OCI-LY7 (cell line): ENCODE results near the gene MYRIP. TPM values are rescaled to one million over a fixed set of nuclear protein-coding genes. Genes with fewer than 3 reads are reported as not detected.

Source experiments
- BruUV-seq: library from RNA; stranded (reverse); fragments of 400-500 nt; replicated peaks from 2 replicates; lab custom pipeline; 2021; lab: Mats Ljungman, UMichigan
- CTCF ChIA-PET: fragments of 300-600 bp; sonication (Branson Sonifier 250); formaldehyde crosslinking; loops from one replicate; lab custom pipeline; 2022; ENCODE audit warnings: antibody characterized with exemption; ENCODE audit not compliant: unreplicated experiment; lab: Charles Lee
- POLR2A ChIA-PET: fragments of 300-600 bp; sonication (Branson Sonifier 250); formaldehyde crosslinking; loops from one replicate; lab custom pipeline; 2022; ENCODE audit warnings: antibody characterized with exemption; lab: Charles Lee
- DNase-seq: peaks from one replicate; pipeline ENCODE4 v3.0.0-alpha.2; 2015; ENCODE audit warnings: low spot score
- H2AFZ ChIP-seq: fragments of 200-600 bp; sonication (generic), shearing (Covaris generic); 2 replicates; pipeline ENCODE4 v1.6.1; 2014; ENCODE audit warnings: mild to moderate bottlenecking, antibody characterized with exemption, low read length, moderate library complexity
- H3K27ac ChIP-seq: fragments of 200-600 bp; sonication (generic); 2 replicates; pipeline ENCODE4 v1.5.1; 2014; ENCODE audit warnings: mixed run types, low read depth, mild to moderate bottlenecking, moderate library complexity, low read length, inconsistent platforms; ENCODE audit not compliant: poor library complexity, severe bottlenecking
- H3K36me3 ChIP-seq: fragments of 200-600 bp; sonication (generic); 2 replicates; pipeline ENCODE4 v1.6.1; 2014; ENCODE audit warnings: mild to moderate bottlenecking, antibody characterized with exemption, low read length, moderate library complexity, mixed read lengths; ENCODE audit not compliant: insufficient read depth
- H3K4me1 ChIP-seq: fragments of 200-600 bp; sonication (generic); 2 replicates; pipeline ENCODE4 v1.5.1; 2014; ENCODE audit warnings: mild to moderate bottlenecking, low read length; ENCODE audit not compliant: insufficient read depth, poor library complexity, severe bottlenecking
- H3K4me2 ChIP-seq: fragments of 200-600 bp; sonication (generic); 2 replicates; pipeline ENCODE4 v1.6.1; 2014; ENCODE audit warnings: mild to moderate bottlenecking, low read length
- H3K4me3 ChIP-seq: fragments of 200-600 bp; sonication (generic); 2 replicates; pipeline ENCODE4 v1.5.1; 2014; ENCODE audit warnings: mild to moderate bottlenecking, low read depth, low read length; ENCODE audit not compliant: poor library complexity, severe bottlenecking
- H3K79me2 ChIP-seq: fragments of 200-600 bp; sonication (generic); 2 replicates; pipeline ENCODE4 v1.6.1; 2016; ENCODE audit warnings: low read depth, mild to moderate bottlenecking, low read length, moderate library complexity, mixed read lengths; ENCODE audit not compliant: insufficient read depth
- H3K9me2 ChIP-seq: fragments of 200-600 bp; sonication (generic); 2 replicates; pipeline ENCODE4 v1.6.1; 2016; ENCODE audit warnings: mild to moderate bottlenecking, low read length, mixed read lengths; ENCODE audit not compliant: insufficient read depth
- H3K9me3 ChIP-seq: fragments of 200-600 bp; sonication (generic); 2 replicates; pipeline ENCODE4 v1.6.1; 2014; ENCODE audit warnings: mild to moderate bottlenecking, mixed run types, low read length, mixed read lengths
- H4K20me1 ChIP-seq: fragments of 200-600 bp; sonication (generic); 2 replicates; pipeline ENCODE4 v1.6.1; 2014; ENCODE audit warnings: mild to moderate bottlenecking, antibody characterized with exemption, low read length, moderate library complexity, mixed read lengths; ENCODE audit not compliant: insufficient read depth
- EZH2phosphoT487 ChIP-seq: fragments of 200-600 bp; sonication (generic); IDR thresholded peaks from 2 replicates; pipeline ENCODE4 v1.6.1; 2018; ENCODE audit warnings: low read depth, borderline replicate concordance, mild to moderate bottlenecking, mixed run types, antibody characterized with exemption, low read length, moderate library complexity, mixed read lengths
- intact Hi-C: fragments of 100-400 bp; cut with micrococcal nuclease; formaldehyde crosslinking; loops from one replicate; pipeline ENCODE4 v1.10.0; 2022; ENCODE audit not compliant: unreplicated experiment
- total RNA-seq, 2 experiments: library from RNA; depleted of rRNA in 1 of 2; stranded (reverse); fragments of >200 nt in 1 of 2; shearing (Covaris generic) in 1 of 2; gene quantifications; 2 replicates each; pipeline ENCODE4 v1.2.3, GENCODE V29; 2014 to 2022
- TF ChIP-seq, protein P1 (sequence below): fragments of 200-600 bp; sonication (generic); conservative IDR thresholded peaks from 2 replicates; pipeline ENCODE4 v1.5.1; 2014; ENCODE audit warnings: mild to moderate bottlenecking, antibody characterized with exemption, low read length, moderate library complexity, mixed read lengths

Gene MYRIP
- total RNA-seq, 2 experiments from 2014 or later, result not detected

DNA sequence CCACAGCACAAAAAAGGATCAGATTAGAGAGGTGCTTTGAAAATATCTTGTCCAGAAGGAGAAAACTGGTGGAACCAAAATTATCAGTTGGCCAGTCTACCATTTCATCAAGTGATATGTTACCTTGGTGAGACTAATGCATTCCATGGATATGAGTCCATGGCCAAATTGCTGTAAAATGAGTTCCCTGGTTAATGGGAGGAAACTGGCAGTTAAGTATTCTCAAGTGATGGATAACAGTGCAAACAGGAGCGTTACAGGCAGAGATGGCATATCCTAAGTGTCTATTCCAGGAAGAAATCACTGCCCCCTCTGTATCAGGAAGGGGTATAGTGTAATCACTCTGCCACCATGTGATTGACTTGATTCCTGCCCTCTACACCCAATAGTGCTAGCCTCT, 34.0 kb downstream of the MYRIP start:
- intact Hi-C loops, result no loop called here
- H3K27ac ChIP-seq, result no peak overlapping the region
- H3K9me2 ChIP-seq, result no peaks in the 10 kb centered on the region
- no peak for DNase-seq
- BruUV-seq, result no TSS peak
- ChIA-PET POLR2A (interaction anchor here (0.6 to 0.7 kb wide), 2 partner anchors 9 to 249 kb away, joined by 3 read pairs; no protein-coding TSS in a partner anchor), CTCF (no interaction called here)
- H3K4me1 ChIP-seq, result no peaks in the 10 kb centered on the region
- TF ChIP-seq EZH2phosphoT487, result no peak
- TF ChIP-seq, protein P1, sequence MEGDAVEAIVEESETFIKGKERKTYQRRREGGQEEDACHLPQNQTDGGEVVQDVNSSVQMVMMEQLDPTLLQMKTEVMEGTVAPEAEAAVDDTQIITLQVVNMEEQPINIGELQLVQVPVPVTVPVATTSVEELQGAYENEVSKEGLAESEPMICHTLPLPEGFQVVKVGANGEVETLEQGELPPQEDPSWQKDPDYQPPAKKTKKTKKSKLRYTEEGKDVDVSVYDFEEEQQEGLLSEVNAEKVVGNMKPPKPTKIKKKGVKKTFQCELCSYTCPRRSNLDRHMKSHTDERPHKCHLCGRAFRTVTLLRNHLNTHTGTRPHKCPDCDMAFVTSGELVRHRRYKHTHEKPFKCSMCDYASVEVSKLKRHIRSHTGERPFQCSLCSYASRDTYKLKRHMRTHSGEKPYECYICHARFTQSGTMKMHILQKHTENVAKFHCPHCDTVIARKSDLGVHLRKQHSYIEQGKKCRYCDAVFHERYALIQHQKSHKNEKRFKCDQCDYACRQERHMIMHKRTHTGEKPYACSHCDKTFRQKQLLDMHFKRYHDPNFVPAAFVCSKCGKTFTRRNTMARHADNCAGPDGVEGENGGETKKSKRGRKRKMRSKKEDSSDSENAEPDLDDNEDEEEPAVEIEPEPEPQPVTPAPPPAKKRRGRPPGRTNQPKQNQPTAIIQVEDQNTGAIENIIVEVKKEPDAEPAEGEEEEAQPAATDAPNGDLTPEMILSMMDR, result no peak
- H3K9me3 ChIP-seq, result no peaks in the 10 kb centered on the region
- H3K4me3 ChIP-seq, result no peak overlapping the region
- H2AFZ ChIP-seq, result no peak overlapping the region
- H3K4me2 ChIP-seq, result no peak overlapping the region
- no peaks in the 10 kb centered on the region for H3K36me3 ChIP-seq
- H4K20me1 ChIP-seq, result no peaks in the 10 kb centered on the region
- no peaks in the 10 kb centered on the region for H3K79me2 ChIP-seq

DNA sequence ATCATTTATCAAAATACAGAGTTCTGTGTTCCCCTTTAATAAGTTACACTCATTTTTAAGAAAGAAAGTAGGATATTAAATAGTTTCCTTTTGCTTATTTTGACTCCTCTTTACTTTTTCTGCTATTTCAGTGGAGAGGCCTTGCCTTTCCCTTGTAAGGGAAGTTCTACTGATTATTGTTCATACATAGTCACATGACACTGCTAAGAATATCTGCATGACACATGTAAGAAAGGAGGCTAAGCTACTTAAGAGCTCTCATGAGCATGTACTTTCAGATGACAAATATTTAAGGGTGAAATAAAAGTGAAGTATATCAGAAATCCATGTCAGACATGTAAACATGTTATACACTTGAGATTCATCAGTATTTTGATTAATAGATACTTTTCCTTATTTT, 39.0 kb downstream of the MYRIP start:
- no peak overlapping the region for H3K4me2 ChIP-seq
- H3K4me3 ChIP-seq, result no peak overlapping the region
- BruUV-seq, result no TSS peak
- no peak for DNase-seq
- no peaks in the 10 kb centered on the region for H3K9me3 ChIP-seq
- no peaks in the 10 kb centered on the region for H3K9me2 ChIP-seq
- no peaks in the 10 kb centered on the region for H3K79me2 ChIP-seq
- H2AFZ ChIP-seq, result no peak overlapping the region
- H3K27ac ChIP-seq, result no peak overlapping the region
- CTCF ChIA-PET, result no interaction called here
- TF ChIP-seq, protein P1, result no peak
- no peak for TF ChIP-seq EZH2phosphoT487
- H3K4me1 ChIP-seq, result no peaks in the 10 kb centered on the region
- POLR2A ChIA-PET, result no interaction called here
- H4K20me1 ChIP-seq, result no peaks in the 10 kb centered on the region
- no peaks in the 10 kb centered on the region for H3K36me3 ChIP-seq
- intact Hi-C loops, result no loop called here

DNA sequence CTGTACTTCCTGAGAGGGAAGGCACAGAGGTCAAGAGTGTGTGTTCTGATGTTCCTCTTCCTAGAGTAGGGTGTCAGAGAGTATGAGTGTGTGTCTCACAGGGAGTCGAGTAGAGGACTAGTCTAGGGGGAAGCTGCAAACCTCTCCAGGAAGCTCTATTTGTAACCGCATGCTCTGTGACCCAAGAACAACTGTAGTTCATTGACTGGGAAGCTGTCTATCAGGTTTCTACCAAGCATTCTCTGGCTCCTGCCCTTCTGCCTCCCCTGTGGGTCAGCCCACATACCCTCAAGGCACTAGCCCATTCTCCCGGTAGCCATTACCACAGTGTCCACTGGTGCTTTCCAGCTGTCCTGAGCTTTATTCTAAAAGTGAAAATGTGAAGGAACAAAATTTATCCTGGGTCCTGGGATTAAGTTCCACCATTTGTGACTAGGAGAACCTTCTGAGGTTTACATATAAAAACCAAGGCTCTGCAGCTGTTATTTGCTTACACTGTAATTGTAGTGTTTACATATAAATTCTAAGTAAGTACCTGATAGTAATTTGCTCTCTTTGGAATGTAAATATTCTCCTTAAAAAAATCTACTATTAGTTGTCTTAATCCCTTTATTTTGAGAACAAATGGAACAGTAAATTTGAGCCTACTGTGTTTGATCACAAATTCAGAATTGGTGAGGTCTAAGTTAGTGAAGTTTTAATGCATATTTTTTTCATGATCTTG, 40.7 kb downstream of the MYRIP start:
- Histone ChIP-seq H3K36me3 (no peaks in the 10 kb centered on the region), H3K9me3 (no peaks in the 10 kb centered on the region), H3K27ac (no peak overlapping the region), H2AFZ (no peak overlapping the region), H3K79me2 (no peaks in the 10 kb centered on the region), H3K4me2 (no peak overlapping the region), H4K20me1 (no peaks in the 10 kb centered on the region), H3K9me2 (no peaks in the 10 kb centered on the region), H3K4me1 (no peaks in the 10 kb centered on the region), H3K4me3 (no peak overlapping the region)
- POLR2A ChIA-PET, result no interaction called here
- intact Hi-C loops, result no loop called here
- BruUV-seq, result no TSS peak
- CTCF ChIA-PET, result no interaction called here
- TF ChIP-seq EZH2phosphoT487, result no peak
- TF ChIP-seq, protein P1, result no peak
- no peak for DNase-seq
